ENCODE data around the gene OR10H2.
"Not testable (repeated sequence)": the region's sequence is repeated elsewhere in the genome, so short reads cannot be mapped to it uniquely, and the experiment has no call there.

OR10H2 gene

GRCh38 chr19:15769586-15769985 is 41.8 kb downstream of the OR10H2 start:
- no peak for DNase-seq

GRCh38 chr19:15774159-15774558 is 46.3 kb downstream of the OR10H2 start:
- DNase-seq = not testable (repeated sequence)

GRCh38 chr19:15775249-15775648 is 47.4 kb downstream of the OR10H2 start:
- DNase-seq = no peak

GRCh38 chr19:15776264-15776663 is 48.4 kb downstream of the OR10H2 start:
- no peak for DNase-seq

- no peak for DNase-seq
Observed at GRCh38 chr19:15776991-15777970, 49.5 kb downstream of the OR10H2 start.
